ENCODE results near the gene GVQW3. TPM values are rescaled to one million over a fixed set of nuclear protein-coding genes. Genes with fewer than 3 reads are reported as not detected.

GVQW3 gene
- total RNA-seq, 2 experiments from 2014 or later: 1.8 TPM

- TF ChIP-seq, protein P1, sequence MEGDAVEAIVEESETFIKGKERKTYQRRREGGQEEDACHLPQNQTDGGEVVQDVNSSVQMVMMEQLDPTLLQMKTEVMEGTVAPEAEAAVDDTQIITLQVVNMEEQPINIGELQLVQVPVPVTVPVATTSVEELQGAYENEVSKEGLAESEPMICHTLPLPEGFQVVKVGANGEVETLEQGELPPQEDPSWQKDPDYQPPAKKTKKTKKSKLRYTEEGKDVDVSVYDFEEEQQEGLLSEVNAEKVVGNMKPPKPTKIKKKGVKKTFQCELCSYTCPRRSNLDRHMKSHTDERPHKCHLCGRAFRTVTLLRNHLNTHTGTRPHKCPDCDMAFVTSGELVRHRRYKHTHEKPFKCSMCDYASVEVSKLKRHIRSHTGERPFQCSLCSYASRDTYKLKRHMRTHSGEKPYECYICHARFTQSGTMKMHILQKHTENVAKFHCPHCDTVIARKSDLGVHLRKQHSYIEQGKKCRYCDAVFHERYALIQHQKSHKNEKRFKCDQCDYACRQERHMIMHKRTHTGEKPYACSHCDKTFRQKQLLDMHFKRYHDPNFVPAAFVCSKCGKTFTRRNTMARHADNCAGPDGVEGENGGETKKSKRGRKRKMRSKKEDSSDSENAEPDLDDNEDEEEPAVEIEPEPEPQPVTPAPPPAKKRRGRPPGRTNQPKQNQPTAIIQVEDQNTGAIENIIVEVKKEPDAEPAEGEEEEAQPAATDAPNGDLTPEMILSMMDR (IDR thresholded peaks at IDR 0.05): no peak
- ChIA-PET POLR2A (no interaction called here), CTCF (no interaction called here)
- H3K36me3 ChIP-seq (ENCODE audit: insufficient read depth, low read length): no peaks in the 10 kb centered on the region
- H3K9me3 ChIP-seq (ENCODE audit: control insufficient read depth in 1 of 2, insufficient read depth in 1 of 2, low read length in 2 of 2): no peaks in the 10 kb centered on the region
- no peak overlapping the region for H3K27ac ChIP-seq (ENCODE audit: low read depth in 1 of 2, low read length in 2 of 2)
- no peak overlapping the region for H3K4me3 ChIP-seq (ENCODE audit: low read length)
- DNase-seq: no peak
- Mint-ChIP-seq H3K4me3 (no peak overlapping the region), H3K9me3 (no peaks in the 10 kb centered on the region), H3K27ac (no peak overlapping the region), H3K4me1 (ENCODE audit: low read depth) (peaks cover 7% of the 10 kb centered on the region), H3K27me3 (no peaks in the 10 kb centered on the region), H3K36me3 (ENCODE audit: low read depth) (no peaks in the 10 kb centered on the region)
- intact Hi-C loops (cut with DNase I, micrococcal nuclease): no loop called here
- H3K4me1 ChIP-seq (ENCODE audit: insufficient read depth, low read length): no peaks in the 10 kb centered on the region
- no peaks in the 10 kb centered on the region for H3K27me3 ChIP-seq (ENCODE audit: control insufficient read depth in 1 of 2, insufficient read depth in 2 of 2, low read length in 2 of 2)
- ATAC-seq (ENCODE audit: poor library complexity): no peak
These were observed 10.8 kb downstream of the GVQW3 start for GRCh38 chr11:76391811-76392475.

DNA sequence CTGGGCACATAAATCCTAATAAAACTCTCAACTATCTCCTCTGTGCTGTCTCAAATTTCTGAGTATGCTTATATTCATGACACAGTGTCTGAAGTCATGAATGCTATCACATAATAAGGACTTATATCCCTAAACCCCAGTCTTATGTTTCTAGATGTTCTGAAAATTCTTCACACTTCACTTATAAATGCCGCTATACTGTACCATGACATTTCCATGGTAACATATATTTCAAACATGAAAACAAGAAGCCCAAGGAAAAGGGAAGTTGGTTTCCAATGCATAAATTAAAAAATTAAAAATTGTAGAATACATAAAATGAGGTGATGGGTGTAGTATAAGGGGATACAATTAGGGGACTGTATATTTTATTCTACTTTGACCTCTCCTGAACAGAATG lies 11.7 kb downstream of the GVQW3 start:
- POLR2A ChIA-PET: no interaction called here
- ATAC-seq (ENCODE audit: poor library complexity) (no peak), DNase-seq (no peak)
- H3K9me3 ChIP-seq (ENCODE audit: control insufficient read depth in 1 of 2, insufficient read depth in 1 of 2, low read length in 2 of 2): no peaks in the 10 kb centered on the region
- Mint-ChIP-seq H3K36me3 (ENCODE audit: low read depth) (no peaks in the 10 kb centered on the region), H3K4me1 (ENCODE audit: low read depth) (peaks cover 7% of the 10 kb centered on the region), H3K27ac (no peak overlapping the region), H3K27me3 (no peaks in the 10 kb centered on the region), H3K9me3 (no peaks in the 10 kb centered on the region), H3K4me3 (no peak overlapping the region)
- H3K4me3 ChIP-seq (ENCODE audit: low read length): no peak overlapping the region
- H3K4me1 ChIP-seq (ENCODE audit: insufficient read depth, low read length): no peaks in the 10 kb centered on the region
- CTCF ChIA-PET: no interaction called here
- intact Hi-C loops (cut with DNase I, micrococcal nuclease): no loop called here
- H3K36me3 ChIP-seq (ENCODE audit: insufficient read depth, low read length): no peaks in the 10 kb centered on the region
- TF ChIP-seq, protein P1 (IDR thresholded peaks at IDR 0.05): no peak
- no peaks in the 10 kb centered on the region for H3K27me3 ChIP-seq (ENCODE audit: control insufficient read depth in 1 of 2, insufficient read depth in 2 of 2, low read length in 2 of 2)
- no peak overlapping the region for H3K27ac ChIP-seq (ENCODE audit: low read depth in 1 of 2, low read length in 2 of 2)

GRCh38 chr11:76394411-76394810 lies 13.3 kb downstream of the GVQW3 start:
- ATAC-seq (ENCODE audit: poor library complexity) (no peak), DNase-seq (no peak)
- ChIA-PET CTCF (no interaction called here), POLR2A (no interaction called here)
- Mint-ChIP-seq H3K27ac (no peak overlapping the region), H3K9me3 (no peaks in the 10 kb centered on the region), H3K36me3 (ENCODE audit: low read depth) (no peaks in the 10 kb centered on the region), H3K4me3 (no peak overlapping the region), H3K27me3 (no peaks in the 10 kb centered on the region), H3K4me1 (ENCODE audit: low read depth) (no peaks in the 10 kb centered on the region)
- TF ChIP-seq, protein P1 (IDR thresholded peaks at IDR 0.05): no peak
- intact Hi-C loops (cut with DNase I, micrococcal nuclease): no loop called here
- Histone ChIP-seq H3K4me1 (ENCODE audit: insufficient read depth, low read length) (no peaks in the 10 kb centered on the region), H3K4me3 (ENCODE audit: low read length) (no peak overlapping the region), H3K9me3 (ENCODE audit: control insufficient read depth in 1 of 2, insufficient read depth in 1 of 2, low read length in 2 of 2) (no peaks in the 10 kb centered on the region), H3K27ac (ENCODE audit: low read depth in 1 of 2, low read length in 2 of 2) (no peak overlapping the region), H3K27me3 (ENCODE audit: control insufficient read depth in 1 of 2, insufficient read depth in 2 of 2, low read length in 2 of 2) (no peaks in the 10 kb centered on the region), H3K36me3 (ENCODE audit: insufficient read depth, low read length) (no peaks in the 10 kb centered on the region)

All from CD4-positive, alpha-beta T cell (primary cell).